PFSK-1 (cell line): ENCODE results near the gene ITGA11.

Source experiments
- SIN3A ChIP-seq: IDR thresholded peaks from 2 replicates; pipeline ENCODE4 v1.6.1; 2012; ENCODE audit warnings: mild to moderate bottlenecking, low read length, moderate library complexity, borderline replicate concordance; ENCODE audit not compliant: insufficient read depth
- TAF1 ChIP-seq: IDR thresholded peaks from 2 replicates; pipeline ENCODE4 v1.6.1; 2012; ENCODE audit warnings: low read length, control low read depth, borderline replicate concordance; ENCODE audit not compliant: insufficient read depth
- TF ChIP-seq, protein P1 (sequence below), 2 experiments: IDR thresholded peaks; 2 replicates each; pipeline versions ENCODE4 v1.6.1 to v1.8.0; 2011 to 2012; ENCODE audit warnings: low read depth in 2 of 2, low read length in 2 of 2, control low read depth in 1 of 2, inconsistent platforms in 1 of 2, mild to moderate bottlenecking in 1 of 2, moderate library complexity in 1 of 2; ENCODE audit not compliant: insufficient read depth in 1 of 2

DNA sequence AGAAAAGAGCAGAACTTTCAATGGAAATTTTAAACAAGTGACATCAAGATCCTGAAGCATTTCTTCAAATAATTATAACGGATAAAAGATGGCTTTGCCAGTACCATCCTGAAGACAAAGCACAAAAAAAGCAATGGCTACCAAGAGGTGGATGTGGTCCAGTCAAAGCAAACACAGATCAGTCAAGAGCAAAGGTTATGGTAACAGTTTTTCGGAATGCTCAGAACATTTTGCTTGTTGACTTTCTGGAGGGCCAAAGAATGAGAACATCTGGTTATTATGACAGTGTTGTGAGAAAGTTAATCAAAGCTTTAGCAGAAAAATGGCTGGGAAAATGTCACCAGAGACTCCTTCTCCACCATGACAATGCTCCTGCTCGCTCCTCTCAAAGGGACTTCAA, 122.9 kb downstream of the ITGA11 start:
- TF ChIP-seq SIN3A (no peak), TAF1 (no peak)
- TF ChIP-seq, protein P1, sequence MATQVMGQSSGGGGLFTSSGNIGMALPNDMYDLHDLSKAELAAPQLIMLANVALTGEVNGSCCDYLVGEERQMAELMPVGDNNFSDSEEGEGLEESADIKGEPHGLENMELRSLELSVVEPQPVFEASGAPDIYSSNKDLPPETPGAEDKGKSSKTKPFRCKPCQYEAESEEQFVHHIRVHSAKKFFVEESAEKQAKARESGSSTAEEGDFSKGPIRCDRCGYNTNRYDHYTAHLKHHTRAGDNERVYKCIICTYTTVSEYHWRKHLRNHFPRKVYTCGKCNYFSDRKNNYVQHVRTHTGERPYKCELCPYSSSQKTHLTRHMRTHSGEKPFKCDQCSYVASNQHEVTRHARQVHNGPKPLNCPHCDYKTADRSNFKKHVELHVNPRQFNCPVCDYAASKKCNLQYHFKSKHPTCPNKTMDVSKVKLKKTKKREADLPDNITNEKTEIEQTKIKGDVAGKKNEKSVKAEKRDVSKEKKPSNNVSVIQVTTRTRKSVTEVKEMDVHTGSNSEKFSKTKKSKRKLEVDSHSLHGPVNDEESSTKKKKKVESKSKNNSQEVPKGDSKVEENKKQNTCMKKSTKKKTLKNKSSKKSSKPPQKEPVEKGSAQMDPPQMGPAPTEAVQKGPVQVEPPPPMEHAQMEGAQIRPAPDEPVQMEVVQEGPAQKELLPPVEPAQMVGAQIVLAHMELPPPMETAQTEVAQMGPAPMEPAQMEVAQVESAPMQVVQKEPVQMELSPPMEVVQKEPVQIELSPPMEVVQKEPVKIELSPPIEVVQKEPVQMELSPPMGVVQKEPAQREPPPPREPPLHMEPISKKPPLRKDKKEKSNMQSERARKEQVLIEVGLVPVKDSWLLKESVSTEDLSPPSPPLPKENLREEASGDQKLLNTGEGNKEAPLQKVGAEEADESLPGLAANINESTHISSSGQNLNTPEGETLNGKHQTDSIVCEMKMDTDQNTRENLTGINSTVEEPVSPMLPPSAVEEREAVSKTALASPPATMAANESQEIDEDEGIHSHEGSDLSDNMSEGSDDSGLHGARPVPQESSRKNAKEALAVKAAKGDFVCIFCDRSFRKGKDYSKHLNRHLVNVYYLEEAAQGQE (IDR thresholded peaks at IDR 0.05; ENCODE audit: insufficient read depth in 1 of 2, low read depth in 2 of 2, low read length in 2 of 2): no peak
